Lung (tissue), 12 donors: ENCODE data around the gene CBARP. TPM values are rescaled to one million over a fixed set of nuclear protein-coding genes. Genes with fewer than 3 reads are reported as not detected.

Source experiments
- ATAC-seq: fragments of 200-7000 bp; cut with Tn5 transposase; one replicate; pipeline ENCODE4 v1.9.1; 2020; ENCODE audit warnings: moderate number of reproducible peaks; ENCODE audit not compliant: insufficient read depth, low FRiP score
- DNase-seq, 3 donors: peaks; one replicate each; pipeline ENCODE4 v3.0.0-alpha.2; 2013 to 2017
- H3K27ac ChIP-seq, 2 donors: one replicate each; pipeline ENCODE4 v1.5.1; 2013; ENCODE audit warnings: mild to moderate bottlenecking in 2 of 2, moderate library complexity in 2 of 2, control low read depth in 1 of 2, inconsistent platforms in 1 of 2, low read depth in 1 of 2, low read length in 1 of 2
- H3K27me3 ChIP-seq, 3 donors: one replicate each; pipeline ENCODE4 v1.5.1; 2013; ENCODE audit warnings: low read length in 2 of 3; ENCODE audit not compliant: control insufficient read depth in 3 of 3, insufficient read depth in 3 of 3
- H3K36me3 ChIP-seq, 4 donors: one replicate each; pipeline ENCODE4 v1.5.1; 2013; ENCODE audit warnings: low read length in 4 of 4, mild to moderate bottlenecking in 1 of 4, moderate library complexity in 1 of 4; ENCODE audit not compliant: control insufficient read depth in 4 of 4, insufficient read depth in 4 of 4
- H3K4me1 ChIP-seq, 5 donors: one replicate each; pipeline ENCODE4 v1.5.1; 2013; ENCODE audit warnings: low read length in 5 of 5, mild to moderate bottlenecking in 2 of 5, moderate library complexity in 1 of 5; ENCODE audit not compliant: control insufficient read depth in 5 of 5, insufficient read depth in 5 of 5
- H3K4me3 ChIP-seq: one replicate; pipeline ENCODE4 v1.5.1; 2013; ENCODE audit warnings: mild to moderate bottlenecking, control low read depth, moderate library complexity
- H3K9ac ChIP-seq, 2 donors: one replicate each; pipeline ENCODE4 v1.5.1; 2013; ENCODE audit warnings: low read length in 2 of 2, control low read depth in 1 of 2; ENCODE audit not compliant: insufficient read depth in 1 of 2
- H3K9me3 ChIP-seq, 4 donors: one replicate each; pipeline ENCODE4 v1.5.1; 2013; ENCODE audit warnings: low read length in 3 of 4, mild to moderate bottlenecking in 1 of 4, moderate library complexity in 1 of 4; ENCODE audit not compliant: control insufficient read depth in 4 of 4, insufficient read depth in 3 of 4
- CTCF ChIP-seq: IDR thresholded peaks from 2 replicates; pipeline ENCODE4 v1.5.1; 2012; ENCODE audit warnings: mild to moderate bottlenecking; ENCODE audit errors: control extremely low read depth, extremely low read depth
- WGBS, 2 donors: extraction: QIAGEN DNeasy Blood & Tissue Kit; methylation state at CpG; one replicate each; pipeline ENCODE4 v1.1.7; 2013; 5-methylcytosine and 5-hydroxymethylcytosine counted together
- polyA plus RNA-seq, 2 donors: library from polyadenylated mRNA; stranded (reverse); fragments of 200-250 nt; gene quantifications; one replicate each; pipeline ENCODE4 v1.2.1, GENCODE V29; 2013
- total RNA-seq, 2 donors: library from RNA; depleted of rRNA in 1 of 2; stranded (reverse); fragments of >200 nt in 1 of 2; gene quantifications; one replicate each; pipeline ENCODE4 v1.2.1, GENCODE V29; 2014 to 2021
- donor health status: control.
- donor health status: control.
- donor health status: Bipolar disorder and iron deficiency.
- donor health status: healthy.
- donor health status: DM: yes; HTN: yes; CAD: no.

The CBARP gene
- total and polyA plus RNA-seq, 4 donors = 0.23 to 0.83 (median 0.59) TPM

GRCh38 chr19:1217366-1217765 lies 20.4 kb downstream of the CBARP start:
- Histone ChIP-seq H3K9me3 (no peaks in the 10 kb centered on the region), H3K27ac (no peak overlapping the region), H3K4me3 (no peak overlapping the region), H3K36me3 (peaks cover 0 to 21% (median 6%) of the 10 kb centered on the region in 4 donors), H3K27me3 (no peaks in the 10 kb centered on the region), H3K4me1 (peaks cover 0 to 21% (median 8%) of the 10 kb centered on the region in 5 donors), H3K9ac (no peak overlapping the region)
- 87 to 91% methylated on average over 15 of the region's 15 CpGs for WGBS, 2 donors
- TF ChIP-seq CTCF = no peak
- DNase-seq (no peak), ATAC-seq (no peak)

- ATAC-seq = no peak
- Histone ChIP-seq H3K9ac (no peak overlapping the region), H3K36me3 (peaks cover 0 to 18% (median 7%) of the 10 kb centered on the region in 4 donors), H3K4me1 (peaks cover 0 to 21% (median 8%) of the 10 kb centered on the region in 5 donors), H3K27ac (no peak overlapping the region), H3K4me3 (no peak overlapping the region), H3K27me3 (no peaks in the 10 kb centered on the region), H3K9me3 (no peaks in the 10 kb centered on the region)
- 92 to 93% methylated on average over 12 of the region's 12 CpGs for WGBS, 2 donors
- no peak for DNase-seq
- no peak for TF ChIP-seq CTCF
Observed at GRCh38 chr19:1216756-1217155, 21.0 kb downstream of the CBARP start.

GRCh38 chr19:1214862-1215731 lies 22.7 kb downstream of the CBARP start:
- Histone ChIP-seq H3K27me3 (no peaks in the 10 kb centered on the region), H3K27ac (peak overlapping the region; percentile 80 to 88), H3K36me3 (peaks cover 0 to 9% (median 3%) of the 10 kb centered on the region in 4 donors), H3K4me1 (peaks cover 0 to 19% (median 11%) of the 10 kb centered on the region in 5 donors), H3K9ac (no peak overlapping the region), H3K9me3 (no peaks in the 10 kb centered on the region), H3K4me3 (no peak overlapping the region)
- TF ChIP-seq CTCF = no peak
- no peak for DNase-seq
- peak; percentile 14 for ATAC-seq
- WGBS, 2 donors = 50 to 72% methylated on average over 22 to 26 of the region's 26 CpGs
